Pancreas (tissue), 10 donors: Measurements from ENCODE around the gene FARS2. TPM values are rescaled to one million over a fixed set of nuclear protein-coding genes. Genes with fewer than 3 reads are reported as not detected.

ENCODE experiments used
- ATAC-seq, 4 donors: fragments of 200-7000 bp; cut with Tn5 transposase; one replicate each; pipeline versions ENCODE4 v1.8.0 to v1.9.1; 2020; ENCODE audit warnings: mild to moderate bottlenecking in 4 of 4, moderate library complexity in 4 of 4
- DNase-seq, 6 donors: peaks; one replicate each; pipeline ENCODE4 v3.0.0-alpha.2; 2020
- FAIRE-seq: peaks from 2 replicates; lab custom pipeline; 2012; peaks lifted over from hg19 to GRCh38; lab: Jason Lieb, UNC
- H3K27ac ChIP-seq, 4 donors: fragments of 200-600 bp; sonication (generic); 1 replicate in 3 of 4; 2 replicates in 1 of 4; pipeline versions ENCODE4 v1.5.0 to v1.8.0; 2020
- H3K27me3 ChIP-seq, 4 donors: fragments of 200-600 bp; one replicate each; pipeline ENCODE4 v1.8.0; 2021
- H3K36me3 ChIP-seq, 3 donors: fragments of 200-600 bp; sonication (generic) in 1 of 3; one replicate each; pipeline versions ENCODE4 v1.5.0 to v1.8.0; 2020 to 2021
- H3K4me1 ChIP-seq, 3 donors: fragments of 200-600 bp; one replicate each; pipeline ENCODE4 v1.8.0; 2021
- H3K4me3 ChIP-seq, 4 donors: fragments of 200-600 bp; sonication (generic) in 2 of 4; one replicate each; pipeline versions ENCODE4 v1.5.0 to v1.8.0; 2020 to 2021
- H3K9me3 ChIP-seq, 4 donors: fragments of 200-600 bp; one replicate each; pipeline ENCODE4 v1.8.0; 2021
- WGBS, 2 donors: extraction: QIAGEN DNeasy Blood & Tissue Kit; methylation state at CpG; one replicate each; pipeline ENCODE4 v1.1.7; 2013; 5-methylcytosine and 5-hydroxymethylcytosine counted together
- intact Hi-C, 3 donors: fragments of 100-400 bp; cut with DNase I; formaldehyde crosslinking; loops; one replicate each; pipeline versions ENCODE4 v1.11.1 to v1.14.2; 2022
- polyA plus RNA-seq, 2 donors: library from polyadenylated mRNA; stranded (reverse); fragments of 200-250 nt; gene quantifications; one replicate each; pipeline ENCODE4 v1.2.3, GENCODE V29; 2013
- total RNA-seq, 6 donors: library from RNA; stranded (reverse); fragmentation: NEBNext Ultra II Directional in 4 of 6; extraction: Animal tissue kit (Norgen Biotek cat#: 25700) in 4 of 6; gene quantifications; one replicate each; pipeline versions ENCODE4 v1.2.1 to v1.2.4, GENCODE V29; 2021 to 2023
- TF ChIP-seq, protein P1 (sequence below), 4 donors: fragments of 200-600 bp; sonication (generic) in 3 of 4; IDR thresholded peaks; one replicate each; pipeline versions ENCODE4 v1.5.0 to v1.8.0; 2021; ENCODE audit warnings: antibody characterized with exemption in 4 of 4
- donor health status: healthy with polysubstance abuse.
- donor health status: DM: no; HTN: no; CAD: no; lungs with moderate emphysema.
- donor health status: DM: no; HTN: no; CAD: no.
- donor health status: control.
- donor health status: control.
- donor health status: Bipolar disorder and iron deficiency.
- donor health status: DM: yes; HTN: yes; CAD: no.
- donor health status: DM: no; HTN: no; CAD: no.
- donor health status: DM: no; HTN: no; CAD: no.
- donor health status: DM: yes; HTN: yes; CAD: no.

FARS2 gene
- total and polyA plus RNA-seq, 8 donors, result 4.1 to 10.3 (median 7.5) TPM

DNA sequence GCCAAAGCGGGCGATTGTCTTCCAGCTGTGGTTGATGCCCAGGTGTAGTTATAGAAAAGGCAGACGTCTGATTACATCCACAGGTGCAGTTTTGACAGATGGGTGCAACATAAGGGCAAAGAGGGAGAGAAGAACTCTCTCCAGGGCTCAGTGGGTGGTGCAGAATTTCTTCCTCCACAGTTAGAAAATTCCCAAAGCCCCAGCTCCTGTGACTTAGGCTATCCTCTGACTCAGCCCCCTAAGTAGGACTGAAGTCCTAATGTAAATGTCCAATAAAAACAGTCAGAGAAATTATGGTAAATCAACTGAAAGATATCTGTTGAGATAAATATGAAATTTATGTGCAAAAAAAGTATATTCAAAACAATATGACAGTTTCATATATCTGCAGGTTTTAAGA lies 32.0 kb upstream of the FARS2 start:
- Histone ChIP-seq H3K36me3 (no peaks in the 10 kb centered on the region), H3K4me3 (no peak overlapping the region), H3K27ac (no peak overlapping the region), H3K27me3 (no peaks in the 10 kb centered on the region), H3K4me1 (peaks cover 0 to 5% (median 0%) of the 10 kb centered on the region in 3 donors), H3K9me3 (no peaks in the 10 kb centered on the region)
- DNase-seq, result no peak
- ATAC-seq, result no peak
- intact Hi-C loops, result no loop called here
- TF ChIP-seq, protein P1, sequence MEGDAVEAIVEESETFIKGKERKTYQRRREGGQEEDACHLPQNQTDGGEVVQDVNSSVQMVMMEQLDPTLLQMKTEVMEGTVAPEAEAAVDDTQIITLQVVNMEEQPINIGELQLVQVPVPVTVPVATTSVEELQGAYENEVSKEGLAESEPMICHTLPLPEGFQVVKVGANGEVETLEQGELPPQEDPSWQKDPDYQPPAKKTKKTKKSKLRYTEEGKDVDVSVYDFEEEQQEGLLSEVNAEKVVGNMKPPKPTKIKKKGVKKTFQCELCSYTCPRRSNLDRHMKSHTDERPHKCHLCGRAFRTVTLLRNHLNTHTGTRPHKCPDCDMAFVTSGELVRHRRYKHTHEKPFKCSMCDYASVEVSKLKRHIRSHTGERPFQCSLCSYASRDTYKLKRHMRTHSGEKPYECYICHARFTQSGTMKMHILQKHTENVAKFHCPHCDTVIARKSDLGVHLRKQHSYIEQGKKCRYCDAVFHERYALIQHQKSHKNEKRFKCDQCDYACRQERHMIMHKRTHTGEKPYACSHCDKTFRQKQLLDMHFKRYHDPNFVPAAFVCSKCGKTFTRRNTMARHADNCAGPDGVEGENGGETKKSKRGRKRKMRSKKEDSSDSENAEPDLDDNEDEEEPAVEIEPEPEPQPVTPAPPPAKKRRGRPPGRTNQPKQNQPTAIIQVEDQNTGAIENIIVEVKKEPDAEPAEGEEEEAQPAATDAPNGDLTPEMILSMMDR (IDR thresholded peaks at IDR 0.05), result no peak
- 88 to 91% methylated on average over 3 of the region's 3 CpGs for WGBS, 2 donors
- FAIRE-seq, result no peak

DNA sequence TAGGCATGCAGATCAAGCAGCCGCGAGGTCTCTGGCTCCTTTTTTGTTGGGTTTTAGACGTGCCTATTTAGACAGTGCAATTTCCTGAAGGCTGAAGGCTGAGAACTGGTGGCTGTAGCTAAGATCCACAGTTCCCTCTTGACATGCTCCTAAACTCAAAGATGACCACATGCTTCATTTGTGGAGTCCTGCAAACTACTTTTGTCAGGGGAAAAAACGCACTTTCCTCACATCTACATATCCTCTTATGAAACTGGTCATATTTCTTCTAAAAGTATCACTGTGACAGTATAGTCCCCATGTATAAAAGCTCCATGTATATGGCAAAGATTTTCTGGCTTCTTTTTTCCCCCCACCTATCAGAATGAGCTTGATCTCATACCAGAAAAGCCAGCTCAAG lies 31.2 kb upstream of the FARS2 start:
- Histone ChIP-seq H3K4me1 (peaks cover 0 to 5% (median 0%) of the 10 kb centered on the region in 3 donors), H3K9me3 (no peaks in the 10 kb centered on the region), H3K4me3 (no peak overlapping the region), H3K36me3 (no peaks in the 10 kb centered on the region), H3K27me3 (no peaks in the 10 kb centered on the region), H3K27ac (no peak overlapping the region)
- WGBS, 2 donors, result 76 to 83% methylated on average over 4 of the region's 4 CpGs
- ATAC-seq (no peak), FAIRE-seq (no peak), DNase-seq (no peak)
- intact Hi-C loops, result no loop called here
- TF ChIP-seq, protein P1 (IDR thresholded peaks at IDR 0.05), result no peak

DNA sequence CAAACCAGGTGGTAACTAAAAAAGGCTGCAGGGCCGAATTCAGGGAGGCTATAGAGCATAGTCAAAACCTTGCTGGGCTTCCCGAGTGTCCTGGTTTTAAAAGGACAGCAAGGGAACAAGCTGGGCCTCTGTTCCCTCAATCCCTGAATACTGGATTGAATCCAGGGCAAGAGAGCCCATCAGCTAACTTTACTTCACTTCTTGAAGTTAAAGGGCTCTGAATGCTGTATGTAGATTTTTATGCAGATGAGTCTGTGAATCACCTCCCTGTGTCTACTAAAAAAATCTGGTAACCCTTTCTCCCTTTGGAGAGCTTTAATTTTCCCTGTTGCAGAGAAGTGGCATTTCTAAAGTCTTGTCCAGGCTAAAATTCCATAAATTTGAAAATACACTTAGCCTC lies 30.0 kb upstream of the FARS2 start:
- DNase-seq (no peak), ATAC-seq (no peak), FAIRE-seq (no peak)
- WGBS, 2 donors, result 80 to 88% methylated on average over 2 of the region's 2 CpGs
- no peaks in the 10 kb centered on the region for H3K27me3 ChIP-seq
- H3K36me3 ChIP-seq, result no peaks in the 10 kb centered on the region
- TF ChIP-seq, protein P1 (IDR thresholded peaks at IDR 0.05), result no peak
- intact Hi-C loops, result no loop called here
- H3K4me1 ChIP-seq, result peaks cover 0 to 5% (median 0%) of the 10 kb centered on the region in 3 donors
- H3K9me3 ChIP-seq, result no peaks in the 10 kb centered on the region
- H3K4me3 ChIP-seq, result no peak overlapping the region
- H3K27ac ChIP-seq, result no peak overlapping the region

DNA sequence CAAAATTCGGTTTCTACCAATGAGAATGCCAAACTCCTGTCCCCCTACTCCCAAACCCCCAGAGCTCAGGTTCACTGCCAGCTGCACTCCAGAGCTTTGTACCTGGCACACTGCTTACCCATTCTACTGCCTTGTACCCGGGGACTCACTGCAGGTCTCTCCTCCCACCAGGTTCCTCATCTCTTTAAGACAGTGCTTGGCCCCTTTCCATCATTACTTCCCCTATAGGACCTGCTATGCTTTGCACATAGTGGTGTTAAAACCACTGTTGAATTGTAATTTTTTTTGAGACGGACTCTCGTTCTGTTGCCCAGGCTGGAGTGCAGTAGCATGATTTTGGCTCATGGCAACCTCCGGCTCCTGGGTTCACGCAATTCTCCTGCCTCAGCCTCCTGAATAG lies 26.4 kb upstream of the FARS2 start:
- no peak for ATAC-seq
- H3K4me1 ChIP-seq, result peaks cover 0 to 5% (median 0%) of the 10 kb centered on the region in 3 donors
- FAIRE-seq, result no peak
- no peak overlapping the region for H3K27ac ChIP-seq
- 81 to 92% methylated on average over 6 of the region's 6 CpGs for WGBS, 2 donors
- intact Hi-C loops, result no loop called here
- TF ChIP-seq, protein P1 (IDR thresholded peaks at IDR 0.05), result no peak
- H3K27me3 ChIP-seq, result no peaks in the 10 kb centered on the region
- no peaks in the 10 kb centered on the region for H3K9me3 ChIP-seq
- H3K4me3 ChIP-seq, result no peak overlapping the region
- H3K36me3 ChIP-seq, result no peaks in the 10 kb centered on the region
- DNase-seq, result no peak

DNA sequence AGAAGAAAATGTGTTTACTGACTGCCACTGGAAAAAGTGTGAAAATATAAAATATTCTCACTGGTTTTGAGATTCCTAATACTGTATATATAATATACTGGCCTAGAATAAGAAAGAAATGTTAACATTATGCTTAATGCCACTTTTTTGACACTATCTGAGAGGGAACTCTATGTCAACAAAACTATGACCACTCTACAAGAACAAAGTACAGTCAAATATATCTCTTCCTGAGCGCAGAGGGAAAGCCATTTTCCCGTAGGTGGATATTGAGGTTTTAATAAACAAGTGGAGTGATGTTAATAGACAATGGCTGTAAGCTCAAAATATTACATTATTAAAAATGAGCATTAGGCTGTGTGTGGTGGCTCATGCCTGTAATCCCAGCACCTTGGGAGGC lies 25.5 kb upstream of the FARS2 start:
- Histone ChIP-seq H3K36me3 (no peaks in the 10 kb centered on the region), H3K4me1 (peaks cover 0 to 5% (median 0%) of the 10 kb centered on the region in 3 donors), H3K9me3 (no peaks in the 10 kb centered on the region), H3K27ac (no peak overlapping the region), H3K27me3 (no peaks in the 10 kb centered on the region), H3K4me3 (no peak overlapping the region)
- FAIRE-seq (no peak), DNase-seq (no peak), ATAC-seq (no peak)
- 91 to 97% methylated on average over 2 of the region's 2 CpGs for WGBS, 2 donors
- intact Hi-C loops, result no loop called here
- TF ChIP-seq, protein P1 (IDR thresholded peaks at IDR 0.05), result no peak
